ENCODE data around the gene IL13RA2.

The IL13RA2 gene, protein sequence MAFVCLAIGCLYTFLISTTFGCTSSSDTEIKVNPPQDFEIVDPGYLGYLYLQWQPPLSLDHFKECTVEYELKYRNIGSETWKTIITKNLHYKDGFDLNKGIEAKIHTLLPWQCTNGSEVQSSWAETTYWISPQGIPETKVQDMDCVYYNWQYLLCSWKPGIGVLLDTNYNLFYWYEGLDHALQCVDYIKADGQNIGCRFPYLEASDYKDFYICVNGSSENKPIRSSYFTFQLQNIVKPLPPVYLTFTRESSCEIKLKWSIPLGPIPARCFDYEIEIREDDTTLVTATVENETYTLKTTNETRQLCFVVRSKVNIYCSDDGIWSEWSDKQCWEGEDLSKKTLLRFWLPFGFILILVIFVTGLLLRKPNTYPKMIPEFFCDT

DNA sequence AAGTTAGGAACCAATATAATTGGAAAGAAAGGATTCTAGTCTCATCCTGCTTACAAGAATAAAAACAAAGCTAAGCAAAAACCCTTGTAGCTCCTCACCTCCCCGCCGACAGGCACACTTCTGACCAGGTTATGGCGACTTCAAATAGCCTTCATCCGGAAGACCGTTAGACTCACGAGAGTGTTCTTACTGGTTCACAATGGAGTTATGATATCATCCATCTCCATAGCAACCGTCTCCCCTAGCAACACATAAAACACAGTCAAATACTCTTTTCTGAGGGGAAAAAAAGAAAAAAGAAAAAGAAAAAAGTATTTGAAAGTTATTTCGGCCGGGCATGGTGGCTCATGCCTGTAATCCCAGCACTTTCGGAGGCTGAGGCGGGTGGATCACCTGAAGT is at the start of gene IL13RA2:
IL13RA2 (minus strand) TSS at position 162 of the 400 bp plus-strand sequence. CDS start 347 bp downstream, outside the sequence.
- DNase-seq (ENCODE audit: low read depth in 2 of 2, low spot score in 1 of 2) = no peak

DNA sequence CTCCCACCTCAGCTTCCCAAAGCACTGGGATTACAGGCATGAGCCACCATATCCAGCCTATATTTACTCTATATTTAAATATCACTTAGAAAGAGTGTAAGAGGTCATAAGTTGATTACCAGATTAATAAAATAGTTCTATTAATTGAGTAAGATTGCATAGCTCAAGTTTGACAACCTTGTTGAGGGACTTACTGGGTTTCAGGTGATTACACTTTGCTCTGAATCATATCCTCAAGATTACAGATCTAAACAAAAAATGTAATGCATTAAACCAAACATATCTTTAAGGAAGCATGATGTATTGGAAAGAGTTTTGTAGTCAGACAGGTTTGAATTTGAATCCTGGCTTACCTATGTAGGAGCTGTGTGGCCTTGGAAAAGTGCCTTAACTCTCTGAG is 47.9 kb upstream of the IL13RA2 start:
- DNase-seq (ENCODE audit: low read depth in 2 of 2, low spot score in 1 of 2) = no peak

DNA sequence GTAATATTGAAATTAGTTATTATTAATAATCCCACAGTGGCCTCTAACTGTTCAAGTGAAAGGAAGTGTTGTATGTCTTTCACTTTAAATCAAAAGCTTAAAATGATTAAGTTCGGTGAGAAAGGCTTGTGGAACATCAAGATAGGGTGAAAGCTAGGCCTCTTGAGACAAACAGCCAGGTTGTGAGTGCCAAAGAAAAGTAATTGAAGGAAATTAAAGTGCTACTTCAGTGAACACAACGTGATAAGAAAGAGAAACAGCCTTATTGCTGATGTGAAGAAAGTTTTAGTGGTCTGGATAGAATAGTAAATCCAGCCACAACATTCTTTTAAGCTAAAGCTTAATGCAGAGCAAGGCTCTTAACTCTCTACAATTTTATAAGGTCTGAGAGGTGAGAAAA is 42.6 kb upstream of the IL13RA2 start:
- no peak for DNase-seq (ENCODE audit: low read depth in 2 of 2, low spot score in 1 of 2)

DNA sequence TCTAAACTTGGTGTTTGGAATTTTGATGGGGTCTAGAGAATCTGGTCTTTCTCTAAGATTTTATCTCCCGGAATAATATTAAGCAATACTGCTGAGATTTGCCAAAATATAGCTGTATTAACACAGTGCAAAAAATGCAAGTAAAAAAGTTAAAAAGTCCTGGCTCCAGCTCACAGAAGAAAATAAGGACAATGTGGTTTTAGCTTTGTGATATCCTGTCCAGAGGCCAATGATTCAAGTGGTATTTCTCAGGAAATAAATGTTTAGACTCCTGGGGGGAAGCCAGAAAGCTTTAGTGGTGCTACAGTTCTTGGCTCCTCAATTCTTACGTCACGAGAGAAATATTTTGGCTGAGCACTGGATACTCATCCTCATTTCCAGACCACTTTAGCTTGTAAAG is 40.9 kb upstream of the IL13RA2 start:
- DNase-seq (ENCODE audit: low read depth in 2 of 2, low spot score in 1 of 2) = no peak

DNA sequence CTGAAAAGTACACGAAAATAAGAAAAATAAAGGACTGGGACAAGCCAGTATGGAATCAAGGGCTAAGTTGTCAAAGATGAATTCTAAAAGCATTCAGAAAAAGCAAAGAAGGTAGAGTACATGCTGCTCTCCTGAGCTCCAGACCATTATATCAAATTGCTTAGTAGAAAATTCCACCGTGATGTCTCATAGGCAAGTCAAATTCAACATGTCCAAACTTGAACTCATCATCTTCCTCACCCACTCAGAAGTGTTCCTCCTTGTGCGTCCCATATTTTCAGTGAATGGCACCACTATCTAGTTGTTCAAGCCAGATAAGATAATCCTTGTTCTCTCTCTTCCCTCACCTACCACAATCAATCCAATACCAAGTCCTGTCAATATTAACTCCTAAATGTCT is 37.5 kb upstream of the IL13RA2 start:
- no peak for DNase-seq (ENCODE audit: low read depth in 2 of 2, low spot score in 1 of 2)

DNA sequence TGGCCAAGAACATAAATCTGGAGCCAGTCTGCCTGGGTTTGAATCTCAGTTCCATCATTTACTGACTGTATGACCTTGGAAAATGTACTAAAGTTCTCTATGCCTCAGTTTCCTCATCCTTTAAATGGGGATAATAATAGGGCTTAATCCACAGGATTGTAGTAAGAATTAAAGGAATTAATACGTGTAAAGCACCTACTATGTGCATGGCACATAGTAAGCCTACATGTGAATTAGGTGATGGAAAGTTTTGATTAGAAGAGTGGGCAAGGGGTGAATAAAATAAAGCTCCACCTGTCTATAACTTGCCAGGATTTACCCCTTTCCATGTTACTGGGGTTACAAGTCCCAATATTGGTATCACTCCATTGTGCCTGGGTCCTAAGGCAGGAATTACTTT is 35.8 kb upstream of the IL13RA2 start:
- DNase-seq (ENCODE audit: low read depth in 2 of 2, low spot score in 1 of 2) = no peak

DNA sequence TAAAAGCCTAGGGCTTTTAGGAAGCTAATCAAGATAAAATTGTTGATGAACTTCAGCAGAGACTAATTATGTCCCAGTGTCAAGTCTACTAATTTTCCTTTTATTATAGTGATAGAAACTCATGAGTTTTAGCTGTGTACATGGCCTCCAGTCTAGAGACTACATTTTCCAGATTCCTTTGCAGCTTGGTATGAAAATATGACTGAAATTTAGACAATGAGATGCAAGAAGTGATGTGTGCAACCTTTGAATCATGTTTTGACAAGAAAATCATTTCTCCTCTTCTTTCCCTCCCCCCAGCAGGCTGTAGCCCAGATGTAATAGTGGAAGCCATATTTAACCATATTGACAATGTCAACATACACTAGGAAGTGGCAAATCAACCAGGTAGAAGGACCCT is 30.3 kb upstream of the IL13RA2 start:
- no peak for DNase-seq (ENCODE audit: low read depth in 2 of 2, low spot score in 1 of 2)

DNA sequence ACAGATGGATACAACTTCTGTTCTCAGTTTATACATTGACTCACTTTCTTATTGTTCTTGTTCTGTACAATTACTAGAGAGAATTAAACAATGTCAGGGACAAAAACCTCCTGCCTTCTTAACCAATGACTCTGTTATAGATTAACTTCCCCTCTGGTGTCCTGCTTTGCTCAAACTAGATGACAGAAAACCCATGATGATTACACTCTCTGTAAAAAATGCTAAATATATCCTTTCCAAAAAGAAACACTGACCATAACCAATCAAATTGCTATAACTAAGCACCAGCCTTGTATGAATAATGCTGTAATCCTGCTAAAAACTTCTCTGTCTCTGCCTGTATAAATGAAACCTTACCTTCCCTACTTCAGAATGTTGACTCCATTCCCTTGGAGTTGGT is 29.8 kb upstream of the IL13RA2 start:
- no peak for DNase-seq (ENCODE audit: low read depth in 2 of 2, low spot score in 1 of 2)

DNA sequence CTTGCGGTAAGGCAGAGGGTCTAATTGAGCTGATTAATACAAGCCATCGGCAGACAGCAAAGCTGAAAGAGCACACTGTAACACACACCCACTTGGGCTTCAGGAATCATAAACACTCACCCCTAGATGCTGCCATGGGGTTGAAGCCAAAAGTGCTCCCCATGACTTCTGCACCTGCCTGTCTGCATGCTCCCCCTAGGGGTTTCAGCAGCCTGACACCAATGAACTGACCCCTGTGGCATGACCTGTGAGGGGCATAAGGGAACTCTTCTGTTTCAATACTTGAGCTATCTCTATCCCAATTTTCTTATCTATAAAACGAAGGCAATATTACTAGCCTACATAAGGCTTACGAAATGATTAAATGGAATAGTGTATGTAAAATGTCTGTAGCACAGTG is 23.0 kb upstream of the IL13RA2 start:
- DNase-seq (ENCODE audit: low read depth in 2 of 2, low spot score in 1 of 2) = no peak

DNA sequence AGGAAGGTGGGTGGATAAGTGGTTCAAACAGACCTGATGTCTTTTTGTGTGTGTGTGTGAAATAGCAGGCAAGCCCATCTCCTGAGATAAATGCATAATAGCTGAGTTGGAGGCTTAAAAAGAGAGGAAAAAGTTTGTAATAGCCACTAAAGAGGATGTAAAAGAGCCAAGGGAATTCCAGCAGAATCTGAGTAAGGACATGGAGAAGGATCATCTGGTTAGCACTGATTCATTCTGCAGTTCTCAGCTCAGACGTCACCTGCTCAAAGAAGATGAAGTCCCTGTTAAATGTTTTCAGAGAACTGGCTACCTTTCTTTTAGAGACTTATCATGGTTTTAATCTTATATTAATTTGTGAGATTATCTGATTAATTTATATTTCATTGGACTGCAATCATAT is 21.0 kb upstream of the IL13RA2 start:
- no peak for DNase-seq (ENCODE audit: low read depth in 2 of 2, low spot score in 1 of 2)

DNA sequence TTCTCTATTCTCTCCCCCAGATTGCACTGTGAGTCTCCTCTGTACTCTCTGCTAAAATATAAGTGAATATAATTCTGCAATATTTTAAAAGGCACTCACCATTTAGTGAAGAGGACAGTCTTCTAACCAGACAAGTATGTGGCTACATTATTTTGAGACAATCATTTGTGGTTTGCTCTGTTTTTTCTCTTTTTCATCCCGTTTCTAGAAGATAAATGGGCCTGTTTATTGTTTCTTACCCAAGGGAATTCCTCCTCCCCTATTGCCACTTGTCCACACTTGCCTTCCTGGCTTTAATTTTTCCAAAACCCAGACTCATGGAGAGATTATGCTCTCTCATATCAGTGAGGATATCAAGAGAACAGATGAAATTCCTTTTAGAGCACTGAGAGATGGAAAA is 18.6 kb upstream of the IL13RA2 start:
- no peak for DNase-seq (ENCODE audit: low read depth in 2 of 2, low spot score in 1 of 2)

DNA sequence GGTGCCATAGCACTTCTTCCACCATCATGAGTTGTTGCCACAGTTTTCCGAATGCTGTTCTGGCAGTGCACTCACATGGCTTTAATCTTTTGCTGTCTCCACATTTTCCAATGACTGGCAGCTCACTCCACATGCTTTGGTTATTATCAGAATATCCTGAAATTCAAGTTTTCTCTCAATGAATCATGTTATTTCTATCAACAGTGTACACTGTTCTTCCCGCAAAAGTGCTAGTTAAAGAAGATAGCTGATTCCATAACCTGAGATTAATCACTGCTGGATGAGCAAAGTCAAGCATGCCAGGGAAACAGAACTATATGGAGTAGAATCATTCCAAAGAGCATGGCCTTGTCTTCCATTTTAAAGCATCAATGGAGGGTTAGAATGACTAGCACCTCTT is 14.6 kb upstream of the IL13RA2 start:
- no peak for DNase-seq (ENCODE audit: low read depth in 2 of 2, low spot score in 1 of 2)

DNA sequence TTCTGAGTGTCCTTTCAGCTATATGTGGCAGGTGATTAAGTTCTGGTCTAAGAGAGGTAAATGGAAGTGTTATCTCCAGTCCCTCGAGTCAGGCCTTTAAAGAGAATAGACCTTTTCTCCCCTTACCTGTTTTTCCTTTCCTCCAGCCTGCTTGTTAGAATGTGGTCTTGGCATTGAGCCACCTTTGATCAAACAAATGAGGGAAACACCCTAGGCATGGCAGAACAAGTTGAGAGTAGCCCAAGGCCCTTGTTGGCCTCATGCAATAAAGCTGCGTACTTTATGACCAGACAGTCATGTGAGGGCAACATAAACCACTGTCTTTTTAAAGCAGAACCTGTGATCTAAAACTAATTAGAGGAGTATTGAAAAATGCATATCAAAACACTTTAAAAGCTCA is 13.2 kb upstream of the IL13RA2 start:
- no peak for DNase-seq (ENCODE audit: low read depth in 2 of 2, low spot score in 1 of 2)

DNA sequence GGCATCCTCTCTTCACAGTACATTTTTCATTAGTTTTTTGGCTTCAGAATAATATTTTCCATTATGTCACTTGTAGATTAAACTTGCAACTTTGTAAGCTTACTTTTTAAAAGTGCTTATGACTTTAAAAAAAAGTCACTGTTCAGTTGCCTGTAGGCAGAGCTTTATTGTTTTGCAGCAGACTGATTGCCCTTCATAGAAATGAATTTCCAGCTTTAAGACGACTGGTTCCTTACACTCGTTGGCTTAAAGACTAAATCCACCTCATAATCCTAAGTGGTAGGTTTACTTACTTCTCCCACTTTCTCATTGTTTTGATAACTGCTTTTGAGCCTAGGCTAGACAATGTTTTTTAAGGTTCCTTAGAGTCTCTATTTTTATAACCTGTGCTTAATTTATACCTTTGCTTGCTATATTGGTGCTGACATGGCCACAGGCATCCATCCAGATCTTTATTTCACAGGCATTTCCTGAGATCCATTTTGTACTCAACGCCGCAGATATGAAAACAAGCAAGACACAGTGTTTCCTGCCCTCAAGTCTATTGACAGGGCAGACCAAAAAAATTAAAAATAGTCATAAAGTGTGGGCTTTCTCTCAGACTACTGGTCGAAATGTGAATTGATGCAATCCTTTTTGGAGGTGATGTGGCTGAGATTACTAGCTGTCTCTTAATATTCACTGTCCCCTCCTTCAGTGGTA is 12.6 kb upstream of the IL13RA2 start:
- DNase-seq (ENCODE audit: low read depth in 2 of 2, low spot score in 1 of 2) = no peak

DNA sequence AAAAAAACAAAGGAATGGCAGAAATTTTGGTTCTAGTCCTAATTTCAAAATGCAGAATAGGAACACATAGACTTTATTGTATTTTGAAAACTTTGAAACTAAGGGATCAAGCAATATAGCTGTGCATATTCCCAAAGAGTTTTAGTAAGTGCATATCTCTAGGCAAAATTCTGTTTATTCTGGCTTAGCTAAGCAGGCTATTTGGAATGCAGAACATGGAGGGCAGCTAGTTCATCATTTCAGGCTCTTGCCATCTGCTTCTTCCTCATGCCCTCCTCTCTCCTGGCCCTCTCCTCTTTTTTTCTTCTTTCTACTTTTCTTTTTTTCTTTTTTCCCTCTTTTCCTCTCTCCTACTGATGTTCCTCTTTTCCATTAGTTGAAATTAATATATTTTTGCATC is 12.0 kb upstream of the IL13RA2 start:
- DNase-seq (ENCODE audit: low read depth in 2 of 2, low spot score in 1 of 2) = no peak

DNA sequence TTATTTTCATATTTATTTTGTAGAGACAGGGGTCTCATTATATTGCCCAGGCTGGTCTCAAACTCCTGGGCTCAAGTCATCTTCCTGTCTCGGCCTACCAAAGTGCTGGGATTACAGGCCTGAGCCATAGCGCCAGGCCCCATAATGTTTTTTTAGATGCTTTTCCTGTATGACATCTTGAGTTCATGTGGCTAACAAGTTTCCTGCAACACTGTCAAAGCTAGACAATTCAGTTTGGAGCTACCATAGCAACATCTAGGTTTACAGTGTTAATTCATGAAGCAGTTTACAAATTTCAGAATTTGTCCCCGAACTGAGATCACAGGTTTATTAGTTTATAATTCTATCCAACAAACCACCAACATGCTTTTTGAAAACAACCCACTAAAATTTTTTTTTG is 6.4 kb upstream of the IL13RA2 start:
- DNase-seq (ENCODE audit: low read depth in 2 of 2, low spot score in 1 of 2) = no peak

DNA sequence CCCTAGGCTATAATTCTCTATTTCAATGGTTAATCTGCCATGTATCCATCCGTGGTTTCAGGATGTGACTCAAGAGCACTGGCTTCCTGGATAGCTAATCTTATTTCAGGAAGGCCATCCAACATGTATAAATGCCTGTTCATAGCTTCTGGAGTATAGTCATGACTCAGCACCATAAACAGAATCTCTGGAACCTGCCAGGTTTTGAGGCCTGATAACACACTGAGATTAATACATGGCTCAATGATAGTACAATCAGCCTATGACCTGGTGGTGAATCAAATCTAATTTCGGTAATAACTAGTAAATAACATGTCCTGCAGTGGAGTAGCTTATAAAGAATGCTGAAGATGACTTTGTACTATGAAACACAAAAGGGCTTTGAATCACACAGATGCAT is 5.7 kb upstream of the IL13RA2 start:
- DNase-seq (ENCODE audit: low read depth in 2 of 2, low spot score in 1 of 2) = no peak

DNA sequence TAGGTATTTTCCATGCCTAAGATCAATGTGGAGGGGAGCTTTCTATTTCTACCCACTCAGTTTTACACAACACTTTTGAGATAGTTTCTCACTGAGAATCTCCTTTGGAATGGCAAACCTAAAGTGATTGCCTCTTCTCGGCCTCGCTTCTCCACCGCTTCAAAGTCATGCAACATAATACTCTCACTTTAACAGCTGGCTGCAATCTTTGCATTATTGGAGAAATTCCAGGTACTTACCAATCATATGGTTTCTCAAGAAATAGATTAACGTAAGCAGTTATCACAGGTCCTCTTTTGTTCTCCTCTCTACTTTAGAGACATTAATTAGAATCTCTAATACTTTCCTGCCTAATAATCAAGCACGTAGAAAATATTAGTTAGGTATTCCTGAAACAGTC is 3.7 kb upstream of the IL13RA2 start:
- no peak for DNase-seq (ENCODE audit: low read depth in 2 of 2, low spot score in 1 of 2)

DNA sequence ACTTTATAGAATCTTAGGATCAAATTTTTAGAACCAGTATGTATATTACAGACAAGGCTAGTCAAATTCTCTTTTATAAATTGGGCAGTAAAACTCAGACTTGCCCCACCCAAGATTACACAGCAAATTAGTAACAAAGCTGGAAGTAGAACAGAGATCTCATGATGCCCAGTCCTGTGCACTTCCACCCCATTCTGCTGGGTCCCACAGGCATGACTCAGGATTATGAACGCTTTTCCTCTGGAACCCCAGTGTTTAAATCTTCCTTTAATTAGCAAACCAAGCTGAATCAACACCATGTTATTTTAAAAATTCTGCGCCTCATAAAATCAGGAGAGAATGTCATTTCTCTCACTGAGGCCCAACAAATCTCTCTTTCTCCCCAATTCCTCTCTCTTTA is 1.5 kb upstream of the IL13RA2 start:
- no peak for DNase-seq (ENCODE audit: low read depth in 2 of 2, low spot score in 1 of 2)

DNA sequence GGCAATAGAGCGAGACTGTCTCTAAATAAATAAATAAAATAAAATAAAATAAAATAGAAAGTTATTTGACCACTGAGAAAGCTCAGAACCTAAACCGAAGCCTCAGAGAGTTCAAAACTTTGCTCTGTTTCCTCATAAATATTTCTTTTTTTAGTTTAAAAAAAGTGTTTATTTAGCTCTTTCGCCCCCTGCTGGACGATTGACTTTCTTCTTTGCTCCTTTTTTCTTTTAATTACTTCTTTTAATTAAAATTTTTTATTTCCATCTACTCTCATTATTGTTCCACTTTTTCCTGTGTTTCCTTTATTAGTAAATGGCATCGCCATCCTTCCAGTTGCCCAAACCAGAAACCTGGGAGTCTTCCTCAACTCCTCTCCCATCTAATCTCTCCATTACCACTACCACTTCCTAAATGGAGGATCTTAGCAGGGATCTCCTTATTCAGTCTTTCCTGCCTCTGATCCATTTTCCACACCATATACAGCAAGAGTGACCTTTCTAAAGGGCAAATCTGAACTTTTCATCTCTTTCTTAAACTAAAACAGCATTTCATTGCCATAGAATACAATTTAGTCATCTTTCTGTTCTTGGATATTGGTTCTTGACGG is 728 bp upstream of the IL13RA2 start:
- no peak for DNase-seq (ENCODE audit: low read depth in 2 of 2, low spot score in 1 of 2)

DNA sequence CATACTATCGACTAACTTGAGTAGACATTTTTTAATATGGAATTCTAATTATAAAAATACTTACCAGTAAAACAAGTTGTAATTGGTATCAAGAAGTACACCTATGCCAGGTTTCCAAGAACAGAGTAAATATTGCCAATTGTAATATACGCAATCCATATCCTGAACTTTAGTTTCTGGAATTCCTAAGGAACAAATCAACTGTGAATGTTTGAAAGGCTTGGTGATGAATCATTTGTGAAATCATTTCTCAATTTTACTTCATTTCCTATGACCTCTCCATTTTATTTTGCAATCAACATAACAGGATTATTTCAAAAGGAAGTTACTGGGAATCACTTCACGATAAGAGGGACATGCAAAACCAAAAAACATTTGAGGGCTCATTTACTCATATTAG is 3.7 kb downstream of the IL13RA2 start:
- DNase-seq (ENCODE audit: low read depth in 2 of 2, low spot score in 1 of 2) = no peak

DNA sequence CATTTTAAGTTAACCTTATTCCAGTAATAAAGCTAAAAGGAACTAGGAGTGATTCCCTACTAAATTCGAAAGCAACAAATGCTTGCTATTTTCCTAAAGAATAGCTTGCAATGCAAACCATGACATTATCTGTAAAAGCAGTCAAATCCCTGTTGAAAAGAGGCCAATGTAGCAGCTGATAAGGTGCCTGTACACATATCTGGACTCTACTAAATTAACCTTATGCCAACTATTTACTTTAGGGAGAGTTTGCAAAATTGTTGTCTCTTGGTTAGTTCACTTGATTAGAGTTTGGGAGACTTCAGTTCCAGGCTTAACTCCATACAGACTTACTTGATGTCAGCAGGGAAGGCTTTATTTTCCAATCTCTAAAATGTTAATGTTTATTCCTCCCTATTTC is 6.0 kb downstream of the IL13RA2 start:
- DNase-seq (ENCODE audit: low read depth in 2 of 2, low spot score in 1 of 2) = no peak

Measured in stimulated activated CD8-positive, alpha-beta memory T cell treated with anti-CD3 and anti-CD28 coated beads, Interleukin-4, amount 100 ng/mL, for 1 hour (primary cell).